IPS-11a (cell line): ENCODE measurements around the gene ST8SIA3.

Source experiments
- H3K4me3 ChIP-seq: one replicate; pipeline ENCODE4 v1.5.1; 2013; ENCODE audit warnings: low read depth, low read length, control low read depth

ST8SIA3 gene, protein sequence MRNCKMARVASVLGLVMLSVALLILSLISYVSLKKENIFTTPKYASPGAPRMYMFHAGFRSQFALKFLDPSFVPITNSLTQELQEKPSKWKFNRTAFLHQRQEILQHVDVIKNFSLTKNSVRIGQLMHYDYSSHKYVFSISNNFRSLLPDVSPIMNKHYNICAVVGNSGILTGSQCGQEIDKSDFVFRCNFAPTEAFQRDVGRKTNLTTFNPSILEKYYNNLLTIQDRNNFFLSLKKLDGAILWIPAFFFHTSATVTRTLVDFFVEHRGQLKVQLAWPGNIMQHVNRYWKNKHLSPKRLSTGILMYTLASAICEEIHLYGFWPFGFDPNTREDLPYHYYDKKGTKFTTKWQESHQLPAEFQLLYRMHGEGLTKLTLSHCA

GRCh38 chr18:57352271-57352701 is at the start of gene ST8SIA3:
ST8SIA3 (plus strand) TSS chr18:57352557; CDS start chr18:57352847, 290 bp downstream.
- H3K4me3 ChIP-seq, result peak within 1 kb of the TSS; percentile 67

- no peak overlapping the region for H3K4me3 ChIP-seq
Measured at GRCh38 chr18:57311472-57311871, 40.9 kb upstream of the ST8SIA3 start.

DNA sequence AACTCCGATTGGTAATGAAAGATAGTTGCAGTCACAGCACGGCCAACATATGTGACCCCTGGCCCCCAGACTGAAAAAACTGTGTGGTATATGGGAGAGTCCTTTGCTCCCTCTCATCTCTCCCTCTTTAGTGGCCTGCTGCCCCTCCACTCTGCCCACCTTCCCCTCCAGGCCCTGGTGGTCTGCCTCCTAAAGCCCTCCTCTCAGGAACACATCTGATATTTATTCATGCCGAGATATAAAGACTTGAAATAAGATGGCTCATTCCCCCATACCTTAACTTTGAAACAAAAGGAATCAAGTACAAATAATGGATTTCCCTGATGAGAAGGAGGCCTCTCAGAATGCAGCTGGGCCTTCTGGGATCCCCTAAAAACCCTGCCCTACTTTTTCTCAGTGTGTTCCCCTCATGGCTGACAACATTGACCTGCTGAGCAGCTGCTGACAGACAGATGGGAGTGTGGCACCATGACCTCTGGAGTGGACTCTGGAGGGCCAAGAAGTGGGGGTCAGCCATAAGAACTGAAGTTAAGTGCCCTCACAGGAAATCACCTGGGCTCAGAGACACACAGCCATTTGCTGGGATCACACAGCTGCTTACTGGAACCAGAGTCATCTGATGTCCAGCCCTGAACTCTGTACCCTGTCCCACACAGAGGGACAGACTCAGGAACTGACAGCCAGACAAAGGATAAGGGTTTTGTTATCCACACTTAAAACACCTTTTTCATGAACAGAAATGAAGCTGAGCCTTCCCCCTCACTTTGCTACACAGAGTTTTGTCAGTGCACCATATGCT is 39.8 kb upstream of the ST8SIA3 start:
- H3K4me3 ChIP-seq, result no peak overlapping the region

- no peak overlapping the region for H3K4me3 ChIP-seq
Measured at GRCh38 chr18:57320603-57321002, 31.8 kb upstream of the ST8SIA3 start.

DNA sequence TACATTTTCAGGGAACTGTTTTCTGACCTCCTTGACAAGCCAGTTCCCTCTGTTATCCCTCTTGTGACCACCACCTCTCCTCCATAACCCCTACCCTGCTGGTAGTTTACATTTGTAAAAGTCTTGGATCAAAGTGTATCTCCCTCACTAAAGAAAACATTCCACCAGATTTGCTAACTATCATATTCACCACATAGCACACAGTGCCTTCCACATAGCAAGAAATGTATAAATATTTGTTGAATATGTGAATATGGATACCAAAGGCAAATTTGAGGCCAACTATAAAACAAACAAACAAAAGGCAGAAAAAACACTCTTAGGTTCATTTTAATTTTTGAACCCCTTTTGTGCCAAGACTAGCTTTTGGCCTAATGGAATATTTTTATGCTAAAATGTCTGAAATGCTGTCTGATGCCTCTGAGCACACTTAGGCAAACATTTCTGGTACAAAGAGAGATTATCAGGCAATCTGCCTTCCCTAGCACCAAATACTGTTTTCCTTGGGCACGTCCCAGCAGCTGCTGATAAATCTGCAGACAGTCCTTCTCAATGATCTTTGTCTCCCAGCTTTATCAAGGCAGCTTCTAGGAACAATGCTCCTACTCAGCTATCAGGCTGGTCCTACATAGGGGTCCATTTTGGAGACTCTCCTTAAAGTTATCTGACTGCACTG is 26.7 kb upstream of the ST8SIA3 start:
- H3K4me3 ChIP-seq, result no peak overlapping the region

GRCh38 chr18:57326718-57327323 is 25.5 kb upstream of the ST8SIA3 start:
- H3K4me3 ChIP-seq, result no peak overlapping the region

DNA sequence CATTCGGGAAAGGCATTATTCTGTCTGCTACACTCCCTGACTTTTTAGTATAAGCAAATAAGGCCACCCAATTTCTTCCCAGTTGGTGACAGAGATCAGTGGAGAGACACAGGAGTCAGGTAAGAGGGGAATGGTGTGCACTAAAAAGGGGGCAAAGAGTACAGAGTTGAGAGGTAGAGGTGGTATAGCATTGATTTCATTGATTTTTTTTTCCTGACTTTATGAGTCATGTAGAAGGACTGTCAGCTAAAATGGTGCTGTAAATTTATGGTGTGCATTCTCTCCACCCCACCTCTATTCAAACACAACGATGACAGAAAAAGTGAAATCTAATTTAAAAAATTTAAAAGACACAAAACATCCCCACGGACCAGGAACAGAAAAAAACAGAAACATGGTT is 23.7 kb upstream of the ST8SIA3 start:
- no peak overlapping the region for H3K4me3 ChIP-seq

DNA sequence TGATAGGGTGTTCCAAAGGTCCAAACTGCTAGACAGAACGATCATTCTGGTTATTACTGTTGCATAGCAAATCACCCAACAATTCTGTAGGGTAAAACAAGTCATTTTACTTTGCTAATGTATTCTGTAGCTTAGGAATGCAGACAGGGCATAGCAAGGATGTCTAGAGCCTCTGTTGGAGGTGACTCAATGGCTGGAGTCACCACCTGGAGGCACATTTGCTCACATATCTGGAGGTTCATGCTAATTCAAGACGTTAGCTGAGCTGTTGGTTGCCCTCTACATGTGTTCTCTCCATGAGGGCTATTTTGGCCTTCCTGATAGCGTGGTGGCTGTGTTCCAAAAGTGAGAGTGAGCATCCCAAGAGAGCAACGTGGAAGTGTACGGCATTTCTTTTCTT is 22.5 kb upstream of the ST8SIA3 start:
- no peak overlapping the region for H3K4me3 ChIP-seq

GRCh38 chr18:57331718-57332117 is 20.6 kb upstream of the ST8SIA3 start:
- no peak overlapping the region for H3K4me3 ChIP-seq

DNA sequence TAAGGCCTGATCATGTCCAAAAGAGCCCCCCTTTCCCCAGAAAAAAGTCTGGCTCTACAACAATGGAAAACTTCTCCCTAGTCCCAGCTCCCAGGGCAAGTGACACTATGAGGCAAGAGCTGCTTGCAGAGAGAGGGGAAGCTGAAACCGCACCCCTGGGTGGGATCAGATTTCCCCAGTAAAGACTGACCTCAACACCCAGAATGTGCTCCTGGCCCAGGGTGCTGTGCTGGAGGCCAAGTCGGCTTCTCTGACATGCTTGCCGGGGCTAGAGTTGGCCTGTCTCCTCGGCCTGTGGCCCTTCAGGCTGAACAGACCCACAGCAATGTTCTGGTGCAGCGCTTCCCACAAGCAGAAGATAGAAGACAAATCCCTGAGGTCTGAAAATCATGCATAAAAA is 18.4 kb upstream of the ST8SIA3 start:
- H3K4me3 ChIP-seq, result no peak overlapping the region

GRCh38 chr18:57334383-57334782 is 18.0 kb upstream of the ST8SIA3 start:
- H3K4me3 ChIP-seq, result no peak overlapping the region

DNA sequence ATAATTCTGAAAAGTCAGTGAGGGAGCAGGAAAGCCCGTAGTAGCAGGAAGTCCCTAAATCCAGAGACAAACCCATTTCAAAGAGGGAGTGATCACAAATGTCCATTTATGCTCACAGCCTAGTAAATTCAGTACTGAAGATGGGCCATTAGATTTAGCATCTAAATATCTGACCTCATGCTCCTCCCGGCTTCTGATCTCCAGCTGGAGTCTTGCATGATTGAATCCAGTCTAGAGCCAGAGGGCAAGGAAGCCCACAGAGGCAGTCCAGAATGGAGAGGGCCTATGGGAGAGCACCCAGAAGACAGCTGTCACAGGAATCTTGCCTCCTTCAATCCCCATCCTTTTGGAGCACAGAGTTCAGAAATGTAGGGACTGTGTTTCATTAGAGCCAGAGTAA is 16.0 kb upstream of the ST8SIA3 start:
- no peak overlapping the region for H3K4me3 ChIP-seq

DNA sequence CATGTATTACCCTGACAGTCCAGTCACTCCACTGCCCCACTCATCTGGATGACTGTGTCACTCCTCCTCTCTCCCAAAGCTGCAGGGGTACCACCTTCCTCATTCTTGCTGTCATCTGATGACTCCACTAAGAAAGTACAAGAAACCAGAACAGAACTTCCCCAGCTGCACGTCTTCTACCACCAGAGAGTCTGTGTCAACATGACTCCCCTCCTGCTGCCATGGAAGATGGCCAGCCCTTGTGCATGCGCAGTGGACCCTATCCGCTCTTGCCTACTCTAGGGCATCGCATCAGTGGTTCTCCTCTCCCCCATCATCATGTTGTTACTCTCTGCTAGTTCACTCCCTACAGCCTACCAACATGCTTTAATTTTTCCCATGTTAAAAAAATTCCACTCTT is 14.5 kb upstream of the ST8SIA3 start:
- no peak overlapping the region for H3K4me3 ChIP-seq

DNA sequence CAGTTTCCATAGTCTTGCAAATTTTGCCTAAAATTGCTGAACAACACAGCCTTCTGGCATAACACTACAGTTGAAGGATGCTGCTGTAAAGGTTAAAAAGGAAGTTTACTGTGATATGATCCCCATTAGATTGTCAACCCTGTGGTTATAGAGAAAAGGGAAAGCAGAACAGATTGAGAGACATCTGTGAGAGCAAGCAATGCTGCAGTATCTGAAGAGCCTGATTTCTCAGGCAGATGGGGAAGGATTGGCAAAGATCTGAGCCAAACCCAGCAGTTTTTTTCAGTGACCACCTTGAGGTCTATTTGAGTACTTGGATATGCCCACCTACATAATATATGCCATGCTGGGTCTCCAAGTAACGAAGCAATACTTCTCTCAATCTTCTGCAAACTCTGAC is 8.5 kb upstream of the ST8SIA3 start:
- H3K4me3 ChIP-seq, result no peak overlapping the region

- no peak overlapping the region for H3K4me3 ChIP-seq
Measured at GRCh38 chr18:57346876-57347275, 5.5 kb upstream of the ST8SIA3 start.

- H3K4me3 ChIP-seq, result no peak overlapping the region
Measured at GRCh38 chr18:57347784-57348183, 4.6 kb upstream of the ST8SIA3 start.

- peak overlapping the region; percentile 67 for H3K4me3 ChIP-seq
Measured at GRCh38 chr18:57352761-57353136, 392 bp downstream of the ST8SIA3 start.

- H3K4me3 ChIP-seq, result peak overlapping the region; percentile 67
Measured at GRCh38 chr18:57353137-57353939, 981 bp downstream of the ST8SIA3 start.

- peak overlapping the region; percentile 67 for H3K4me3 ChIP-seq
Measured at GRCh38 chr18:57353940-57354461, 1.6 kb downstream of the ST8SIA3 start.

GRCh38 chr18:57359433-57359832 is 7.1 kb downstream of the ST8SIA3 start:
- H3K4me3 ChIP-seq, result no peak overlapping the region
